22Rv1 (cell line): ENCODE measurements around the gene TRNAU1AP.

ENCODE experiments used
- CTCF ChIP-seq: fragments of 450-650 bp; IDR thresholded peaks from 2 replicates; pipeline ENCODE4 v1.5.1; 2017; ENCODE audit warnings: mild to moderate bottlenecking
- ZFX ChIP-seq: fragments of 450-650 bp; IDR thresholded peaks from 2 replicates; pipeline ENCODE4 v1.6.1; 2017; ENCODE audit warnings: antibody characterized with exemption, borderline replicate concordance

GRCh38 chr1:28537457-28538199 is 15.3 kb upstream of the TRNAU1AP start:
- TF ChIP-seq CTCF, result no peak
- TF ChIP-seq ZFX, result no peak
